A673 (cell line): ENCODE data around the gene WWC1. TPM values are rescaled to one million over a fixed set of nuclear protein-coding genes. Genes with fewer than 3 reads are reported as not detected.

Experiments used
- BruUV-seq: library from RNA; stranded (reverse); fragments of 400-500 nt; replicated peaks from 2 replicates; lab custom pipeline; 2021; lab: Mats Ljungman, UMichigan
- CTCF ChIA-PET: fragments of 300-600 bp; sonication (Branson Sonifier 250); formaldehyde crosslinking; loops from one replicate; lab custom pipeline; 2022; ENCODE audit warnings: antibody characterized with exemption; lab: Charles Lee
- POLR2A ChIA-PET: fragments of 300-600 bp; sonication (Branson Sonifier 250); formaldehyde crosslinking; loops from one replicate; lab custom pipeline; 2022; ENCODE audit warnings: antibody characterized with exemption; ENCODE audit not compliant: low non-redundant PET; lab: Charles Lee
- DNase-seq: peaks from one replicate; pipeline ENCODE4 v3.0.0-alpha.2; 2015; ENCODE audit warnings: low spot score
- H3K27ac ChIP-seq: fragments of 200-600 bp; sonication (generic); 2 replicates; pipeline ENCODE4 v1.5.1; 2016; ENCODE audit warnings: mixed run types, low read depth, mild to moderate bottlenecking, mixed read lengths, antibody characterized with exemption, low read length; ENCODE audit not compliant: poor library complexity, severe bottlenecking
- H3K27me3 ChIP-seq: fragments of 200-600 bp; sonication (generic); replicated peaks from 2 replicates; pipeline ENCODE4 v1.6.1; 2017; ENCODE audit warnings: mixed run types, low read depth, mild to moderate bottlenecking, mixed read lengths, antibody characterized with exemption, low read length; ENCODE audit not compliant: insufficient read depth, poor library complexity
- H3K36me3 ChIP-seq: fragments of 200-600 bp; sonication (generic); 2 replicates; pipeline ENCODE4 v1.6.1; 2016; ENCODE audit warnings: mixed run types, mild to moderate bottlenecking, mixed read lengths, antibody characterized with exemption, low read length; ENCODE audit not compliant: insufficient read depth, poor library complexity, severe bottlenecking
- H3K4me1 ChIP-seq: fragments of 200-600 bp; sonication (generic); 2 replicates; pipeline ENCODE4 v1.6.1; 2017; ENCODE audit warnings: mixed run types, mild to moderate bottlenecking, mixed read lengths, antibody characterized with exemption, low read length; ENCODE audit not compliant: insufficient read depth, poor library complexity, severe bottlenecking
- H3K4me3 ChIP-seq: fragments of 200-600 bp; sonication (generic); 2 replicates; pipeline ENCODE4 v1.5.1; 2016; ENCODE audit warnings: low read depth, mixed run types, mild to moderate bottlenecking, mixed read lengths, low read length; ENCODE audit not compliant: poor library complexity, severe bottlenecking
- H3K9me3 ChIP-seq: fragments of 200-600 bp; sonication (generic); 2 replicates; pipeline ENCODE4 v1.6.1; 2016; ENCODE audit warnings: mixed run types, low read depth, mild to moderate bottlenecking, mixed read lengths, antibody characterized with exemption, low read length; ENCODE audit not compliant: poor library complexity, severe bottlenecking
- EZH2 ChIP-seq: fragments of 200-600 bp; sonication (generic); IDR thresholded peaks from 2 replicates; pipeline ENCODE4 v1.6.1; 2017; ENCODE audit warnings: borderline replicate concordance, low read depth, mild to moderate bottlenecking, mixed read lengths, antibody characterized with exemption, low read length; ENCODE audit not compliant: poor library complexity, severe bottlenecking
- intact Hi-C: fragments of 100-400 bp; cut with micrococcal nuclease; formaldehyde crosslinking; loops from one replicate; pipeline ENCODE4 v1.10.0; 2022; ENCODE audit not compliant: unreplicated experiment
- total RNA-seq: library from RNA; stranded (reverse); gene quantifications from 2 replicates; pipeline ENCODE4 v1.2.3, GENCODE V29; 2021
- TF ChIP-seq, protein P1 (sequence below): fragments of 300-800, 200-600 bp; sonication (generic); conservative IDR thresholded peaks from 2 replicates; pipeline ENCODE4 v1.5.1; 2017; ENCODE audit warnings: low read depth, mild to moderate bottlenecking, antibody characterized with exemption, low read length, moderate library complexity, mixed read lengths

Gene WWC1
- total RNA-seq, 1 experiment from 2014 or later: 8.8 TPM

DNA sequence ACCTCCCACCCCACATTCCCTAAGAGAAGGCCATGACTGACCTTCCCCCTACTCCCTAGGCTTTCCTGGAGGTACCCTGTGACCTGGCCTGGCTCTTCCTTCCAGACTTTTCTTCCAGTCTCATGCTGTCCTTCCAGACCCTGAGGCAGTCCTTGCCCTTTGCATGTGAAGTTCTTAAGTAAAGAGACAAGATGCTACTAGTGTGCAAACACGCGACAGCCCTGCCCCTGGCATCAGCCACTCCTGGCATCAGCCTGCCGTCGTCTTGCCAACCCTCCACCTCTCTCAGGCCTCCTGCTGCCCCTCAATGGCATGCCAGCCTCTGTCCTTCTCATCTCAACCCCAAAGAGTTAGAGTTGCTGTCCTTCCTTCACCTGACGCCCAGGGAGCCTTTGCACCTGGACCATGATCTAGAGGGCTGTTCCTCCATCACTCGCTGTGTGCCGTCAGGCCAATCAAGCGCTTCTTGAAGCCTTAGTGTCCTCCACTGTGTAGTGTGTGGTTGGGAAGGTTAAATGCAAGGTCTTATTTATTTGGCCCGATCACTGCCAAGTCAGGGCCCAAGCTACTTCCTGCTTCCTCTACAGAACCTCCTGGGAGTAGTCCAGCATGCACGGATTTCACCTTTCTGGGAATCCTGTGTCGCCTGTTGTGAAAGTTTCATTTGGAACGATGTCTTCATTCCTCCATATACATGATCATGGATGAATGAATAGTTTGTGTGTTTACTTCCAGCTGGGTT is 61.9 kb downstream of the WWC1 start:
- TF ChIP-seq, protein P1, sequence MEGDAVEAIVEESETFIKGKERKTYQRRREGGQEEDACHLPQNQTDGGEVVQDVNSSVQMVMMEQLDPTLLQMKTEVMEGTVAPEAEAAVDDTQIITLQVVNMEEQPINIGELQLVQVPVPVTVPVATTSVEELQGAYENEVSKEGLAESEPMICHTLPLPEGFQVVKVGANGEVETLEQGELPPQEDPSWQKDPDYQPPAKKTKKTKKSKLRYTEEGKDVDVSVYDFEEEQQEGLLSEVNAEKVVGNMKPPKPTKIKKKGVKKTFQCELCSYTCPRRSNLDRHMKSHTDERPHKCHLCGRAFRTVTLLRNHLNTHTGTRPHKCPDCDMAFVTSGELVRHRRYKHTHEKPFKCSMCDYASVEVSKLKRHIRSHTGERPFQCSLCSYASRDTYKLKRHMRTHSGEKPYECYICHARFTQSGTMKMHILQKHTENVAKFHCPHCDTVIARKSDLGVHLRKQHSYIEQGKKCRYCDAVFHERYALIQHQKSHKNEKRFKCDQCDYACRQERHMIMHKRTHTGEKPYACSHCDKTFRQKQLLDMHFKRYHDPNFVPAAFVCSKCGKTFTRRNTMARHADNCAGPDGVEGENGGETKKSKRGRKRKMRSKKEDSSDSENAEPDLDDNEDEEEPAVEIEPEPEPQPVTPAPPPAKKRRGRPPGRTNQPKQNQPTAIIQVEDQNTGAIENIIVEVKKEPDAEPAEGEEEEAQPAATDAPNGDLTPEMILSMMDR: no peak
- no peak for TF ChIP-seq EZH2
- Histone ChIP-seq H3K4me3 (no peak overlapping the region), H3K4me1 (no peaks in the 10 kb centered on the region), H3K27ac (no peak overlapping the region), H3K36me3 (no peaks in the 10 kb centered on the region), H3K9me3 (no peaks in the 10 kb centered on the region), H3K27me3 (no peaks in the 10 kb centered on the region)
- ChIA-PET POLR2A (no interaction called here), CTCF (no interaction called here)
- intact Hi-C loops: no loop called here
- DNase-seq: no peak
- no TSS peak for BruUV-seq

DNA sequence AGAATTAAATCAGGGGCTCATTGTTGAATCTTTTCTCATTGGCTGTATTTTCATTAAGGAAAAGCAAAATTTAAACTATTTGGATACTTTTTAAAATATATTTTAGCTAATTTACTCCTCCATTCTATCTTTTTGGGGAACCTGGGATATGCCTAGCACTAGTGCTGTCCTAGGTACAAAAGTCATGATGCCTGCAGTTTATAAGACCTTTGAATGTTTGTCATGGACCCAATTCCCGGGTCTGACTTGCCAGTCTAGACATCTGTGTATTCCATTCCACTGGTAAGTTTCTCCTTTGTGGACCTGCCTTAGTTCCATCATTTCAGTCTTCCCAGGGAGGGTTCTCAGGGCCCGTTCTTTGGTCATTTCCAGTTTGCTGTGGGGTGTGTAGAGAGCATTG is 63.0 kb downstream of the WWC1 start:
- H3K27me3 ChIP-seq: no peaks in the 10 kb centered on the region
- H3K27ac ChIP-seq: no peak overlapping the region
- no TSS peak for BruUV-seq
- no peaks in the 10 kb centered on the region for H3K4me1 ChIP-seq
- ChIA-PET CTCF (no interaction called here), POLR2A (no interaction called here)
- intact Hi-C loops: no loop called here
- no peak overlapping the region for H3K4me3 ChIP-seq
- no peak for DNase-seq
- TF ChIP-seq, protein P1: no peak
- TF ChIP-seq EZH2: no peak
- no peaks in the 10 kb centered on the region for H3K36me3 ChIP-seq
- no peaks in the 10 kb centered on the region for H3K9me3 ChIP-seq

DNA sequence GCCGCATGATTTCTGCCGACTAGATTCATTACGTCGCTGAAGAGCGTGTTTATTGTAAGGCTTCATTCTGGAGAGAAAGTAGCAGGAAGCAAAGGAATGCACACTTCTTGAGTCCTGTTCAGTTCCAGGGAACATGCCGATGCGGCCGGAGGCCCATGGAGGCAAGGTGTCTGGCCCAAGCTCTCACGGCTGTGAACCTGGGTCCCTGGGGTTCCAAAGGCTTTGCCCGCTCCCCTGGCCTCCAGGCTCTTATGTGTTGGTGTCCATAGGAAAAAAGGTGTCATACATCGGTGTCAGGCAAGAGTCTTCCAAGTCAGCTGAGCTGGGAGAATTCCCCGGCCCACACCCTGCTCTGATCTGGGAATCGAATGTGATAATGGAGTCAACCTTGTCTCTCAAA is 64.7 kb downstream of the WWC1 start:
- CTCF ChIA-PET: no interaction called here
- Histone ChIP-seq H3K27me3 (no peaks in the 10 kb centered on the region), H3K4me1 (no peaks in the 10 kb centered on the region), H3K4me3 (no peak overlapping the region), H3K9me3 (no peaks in the 10 kb centered on the region), H3K27ac (no peak overlapping the region), H3K36me3 (no peaks in the 10 kb centered on the region)
- TF ChIP-seq, protein P1: no peak
- TF ChIP-seq EZH2: no peak
- no TSS peak for BruUV-seq
- POLR2A ChIA-PET: no interaction called here
- intact Hi-C loops: no loop called here
- DNase-seq: no peak
